ENCODE results near the gene PRR5. TPM values are rescaled to one million over a fixed set of nuclear protein-coding genes. Genes with fewer than 3 reads are reported as not detected.

PRR5 gene
- total and polyA plus RNA-seq, 7 donors = 7.9 to 35.6 (median 12.7) TPM

GRCh38 chr22:44754998-44755397, 53.0 kb downstream of the PRR5 start:
- Histone ChIP-seq H3K4me1 (peaks cover 0 to 15% (median 8%) of the 10 kb centered on the region in 4 donors), H3K36me3 (no peaks in the 10 kb centered on the region), H3K4me3 (no peak overlapping the region), H3K27me3 (peaks cover 16 to 63% (median 43%) of the 10 kb centered on the region in 3 donors), H3K9me3 (no peaks in the 10 kb centered on the region), H3K27ac (no peak overlapping the region)
- intact Hi-C loops (cut with DNase I) = no loop called here
- WGBS, 2 donors = 16 to 56% methylated on average over 7 of the region's 7 CpGs
- TF ChIP-seq POLR2AphosphoS5 (IDR thresholded peaks at IDR 0.05) = no peak
- no peak for TF ChIP-seq CTCF (IDR thresholded peaks at IDR 0.05)
- no peak for TF ChIP-seq EP300 (IDR thresholded peaks at IDR 0.05)
- no peak for TF ChIP-seq POLR2A (IDR thresholded peaks at IDR 0.05)
- DNase-seq = no peak

GRCh38 chr22:44755417-44755816, 53.4 kb downstream of the PRR5 start:
- H3K27me3 ChIP-seq = peaks cover 16 to 59% (median 40%) of the 10 kb centered on the region in 3 donors
- H3K4me3 ChIP-seq = no peak overlapping the region
- H3K4me1 ChIP-seq = peaks cover 0 to 15% (median 8%) of the 10 kb centered on the region in 4 donors
- TF ChIP-seq EP300 (IDR thresholded peaks at IDR 0.05) (no peak), CTCF (IDR thresholded peaks at IDR 0.05) (no peak), POLR2A (IDR thresholded peaks at IDR 0.05) (no peak), POLR2AphosphoS5 (IDR thresholded peaks at IDR 0.05) (no peak)
- H3K36me3 ChIP-seq = no peaks in the 10 kb centered on the region
- H3K27ac ChIP-seq = no peak overlapping the region
- H3K9me3 ChIP-seq = no peaks in the 10 kb centered on the region
- DNase-seq = no peak
- 9 to 44% methylated on average over 6 of the region's 6 CpGs for WGBS, 2 donors
- intact Hi-C loops (cut with DNase I) = no loop called here

- intact Hi-C loops (cut with DNase I) = no loop called here
- Histone ChIP-seq H3K36me3 (no peaks in the 10 kb centered on the region), H3K4me1 (peaks cover 0 to 15% (median 8%) of the 10 kb centered on the region in 4 donors), H3K27me3 (peaks cover 16 to 53% (median 40%) of the 10 kb centered on the region in 3 donors), H3K4me3 (no peak overlapping the region), H3K27ac (no peak overlapping the region), H3K9me3 (no peaks in the 10 kb centered on the region)
- 15 to 40% methylated on average over 9 of the region's 9 CpGs for WGBS, 2 donors
- no peak for DNase-seq
- TF ChIP-seq CTCF (IDR thresholded peaks at IDR 0.05) (no peak), POLR2AphosphoS5 (IDR thresholded peaks at IDR 0.05) (no peak), POLR2A (IDR thresholded peaks at IDR 0.05) (no peak), EP300 (IDR thresholded peaks at IDR 0.05) (no peak)
These were observed 54.0 kb downstream of the PRR5 start for GRCh38 chr22:44755956-44756361.

- TF ChIP-seq CTCF (IDR thresholded peaks at IDR 0.05) (no peak), POLR2A (IDR thresholded peaks at IDR 0.05) (no peak), EP300 (IDR thresholded peaks at IDR 0.05) (no peak), POLR2AphosphoS5 (IDR thresholded peaks at IDR 0.05) (no peak)
- 40 to 70% methylated on average over 11 of the region's 11 CpGs for WGBS, 2 donors
- H3K27ac ChIP-seq = no peak overlapping the region
- no peak overlapping the region for H3K4me3 ChIP-seq
- H3K36me3 ChIP-seq = no peaks in the 10 kb centered on the region
- peaks cover 2 to 28% (median 15%) of the 10 kb centered on the region in 3 donors for H3K27me3 ChIP-seq
- H3K4me1 ChIP-seq = peaks cover 0 to 2% (median under 1%) of the 10 kb centered on the region in 4 donors
- H3K9me3 ChIP-seq = no peaks in the 10 kb centered on the region
- no peak for DNase-seq
- intact Hi-C loops (cut with DNase I) = no loop called here
These were observed 56.5 kb downstream of the PRR5 start for GRCh38 chr22:44758344-44758973.

GRCh38 chr22:44759001-44759400, 57.0 kb downstream of the PRR5 start:
- Histone ChIP-seq H3K4me3 (no peak overlapping the region), H3K4me1 (no peaks in the 10 kb centered on the region), H3K27me3 (peaks cover 0 to 23% (median 11%) of the 10 kb centered on the region in 3 donors), H3K27ac (no peak overlapping the region), H3K36me3 (no peaks in the 10 kb centered on the region), H3K9me3 (no peaks in the 10 kb centered on the region)
- WGBS, 2 donors = 68 to 76% methylated on average over 6 of the region's 6 CpGs
- DNase-seq = no peak
- TF ChIP-seq EP300 (IDR thresholded peaks at IDR 0.05) (no peak), POLR2AphosphoS5 (IDR thresholded peaks at IDR 0.05) (no peak), POLR2A (IDR thresholded peaks at IDR 0.05) (no peak), CTCF (IDR thresholded peaks at IDR 0.05) (no peak)
- intact Hi-C loops (cut with DNase I) = no loop called here
